GM12873 (cell line): ENCODE data around the gene XRCC4.

ENCODE experiments used
- CTCF ChIP-seq: IDR thresholded peaks from 2 replicates; pipeline ENCODE4 v1.5.1; 2012; ENCODE audit warnings: low read depth, mild to moderate bottlenecking, moderate library complexity, low read length, control low read depth; ENCODE audit not compliant: insufficient read depth; ENCODE audit errors: missing control alignments

The XRCC4 gene

GRCh38 chr5:83246071-83246470 is 168.7 kb downstream of the XRCC4 start:
- no peak for TF ChIP-seq CTCF

GRCh38 chr5:83249156-83249555 is 171.8 kb downstream of the XRCC4 start:
- TF ChIP-seq CTCF: no peak

- TF ChIP-seq CTCF: no peak
Observed at GRCh38 chr5:83251849-83252248, 174.5 kb downstream of the XRCC4 start.

GRCh38 chr5:83253720-83254119 is 176.4 kb downstream of the XRCC4 start:
- TF ChIP-seq CTCF: no peak

- TF ChIP-seq CTCF: no peak
Observed at GRCh38 chr5:83255268-83255667, 177.9 kb downstream of the XRCC4 start.

GRCh38 chr5:83256091-83256780 is 178.9 kb downstream of the XRCC4 start:
- TF ChIP-seq CTCF: no peak

- no peak for TF ChIP-seq CTCF
Observed at GRCh38 chr5:83265318-83265717, 188.0 kb downstream of the XRCC4 start.
